NCI-H82 (cell line): ENCODE data around the gene GSTT4.
"Not testable (repeated sequence)": the region's sequence is repeated elsewhere in the genome, so short reads cannot be mapped to it uniquely, and the experiment has no call there.

Experiments
- DNase-seq: peaks from one replicate; lab custom pipeline; 2025; lab: John Stamatoyannopoulos, UW

GSTT4 gene

GRCh38 chr22:23953485-23953884 is 51.8 kb downstream of the GSTT4 start:
- not testable (repeated sequence) for DNase-seq

DNA sequence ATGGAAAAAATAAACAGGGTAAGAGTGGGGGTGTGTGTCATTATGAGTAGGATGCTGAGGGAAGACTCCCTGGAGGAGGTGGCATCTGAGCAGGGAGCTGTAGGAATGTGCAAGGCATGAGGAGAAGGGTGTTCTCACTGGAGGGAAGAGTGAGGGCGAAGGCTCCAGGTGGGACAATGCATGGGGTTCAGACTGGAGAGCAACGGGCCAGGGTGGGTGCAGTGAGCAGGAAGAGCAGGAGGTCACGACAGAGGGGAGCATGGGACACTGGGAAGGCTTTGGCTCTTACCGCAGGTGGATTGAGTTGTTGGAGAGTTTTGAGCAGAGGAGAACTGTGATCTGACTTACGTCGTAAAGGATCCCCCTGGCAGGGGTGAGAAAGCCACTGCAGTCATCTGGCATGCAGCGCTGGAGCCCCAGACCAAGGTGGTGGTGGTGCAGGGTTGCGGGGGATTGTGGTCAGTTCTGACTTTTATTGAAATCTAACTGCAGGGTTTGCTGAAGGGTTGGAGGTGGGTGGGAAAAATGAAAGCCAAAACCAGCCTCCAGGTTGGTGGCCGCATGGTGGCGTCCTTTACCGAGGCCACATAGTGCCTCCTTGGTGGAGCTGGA is 52.4 kb downstream of the GSTT4 start:
- not testable (repeated sequence) for DNase-seq

DNA sequence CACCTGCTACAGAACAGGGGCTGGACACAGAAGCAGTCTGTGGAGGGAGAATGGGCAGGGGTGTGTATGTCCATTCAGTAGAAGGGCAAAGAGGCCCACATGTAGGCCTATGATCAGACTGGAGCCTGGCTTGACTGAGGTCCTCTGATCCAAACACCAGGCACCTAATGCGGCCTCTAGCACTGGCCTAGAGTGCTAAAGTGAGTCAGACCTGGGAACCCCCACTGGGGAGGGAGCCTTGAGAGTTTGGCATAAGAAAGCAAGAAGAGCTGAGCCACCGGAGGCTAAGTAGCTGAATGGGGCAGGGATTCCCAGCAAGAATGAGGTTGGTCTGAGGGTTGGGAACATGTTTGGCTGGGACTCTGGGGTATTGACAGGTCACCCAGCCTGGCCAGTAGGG is 53.9 kb downstream of the GSTT4 start:
- not testable (repeated sequence) for DNase-seq

DNA sequence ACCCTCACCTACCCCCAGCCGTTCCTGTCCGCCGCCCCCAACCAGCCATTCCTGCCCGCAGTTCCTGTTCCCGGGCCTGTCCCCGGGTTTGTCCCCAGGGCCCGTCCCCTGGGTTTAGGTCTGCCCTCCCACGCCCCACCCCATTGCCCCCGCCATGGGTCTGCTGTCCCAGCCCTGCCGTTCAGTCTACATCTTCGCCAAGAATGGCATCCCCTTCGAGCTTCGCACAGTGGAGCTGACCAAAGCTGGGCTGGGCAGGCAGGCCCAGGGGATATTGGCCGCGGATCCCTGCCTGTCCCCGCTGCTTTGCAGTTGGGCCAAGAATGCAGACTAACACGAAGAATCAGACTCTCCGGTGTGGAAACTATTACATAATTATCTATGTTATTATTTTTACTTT is 55.5 kb downstream of the GSTT4 start:
- DNase-seq: not testable (repeated sequence)
